Mesenchymal stem cell (in vitro differentiated cells and primary cell): ENCODE measurements around the gene HOXD4.

Source experiments
- DNase-seq: peaks from one replicate; pipeline ENCODE4 v3.0.0-alpha.2; 2013
- H2AFZ ChIP-seq: one replicate; pipeline ENCODE4 v1.6.1; 2013; ENCODE audit warnings: low read depth, mild to moderate bottlenecking, control low read depth, inconsistent platforms, low read length, moderate library complexity
- H2AK5ac ChIP-seq: 2 replicates; pipeline ENCODE4 v1.6.1; 2013; ENCODE audit warnings: low read length, moderate library complexity, mild to moderate bottlenecking, inconsistent platforms; ENCODE audit not compliant: severe bottlenecking
- H2BK120ac ChIP-seq: one replicate; pipeline ENCODE4 v1.6.1; 2013; ENCODE audit warnings: low read depth, mild to moderate bottlenecking, inconsistent platforms, low read length, moderate library complexity
- H2BK12ac ChIP-seq, 2 experiments: one replicate each; pipeline ENCODE4 v1.6.1; 2013; ENCODE audit warnings: inconsistent platforms in 2 of 2, low read length in 2 of 2, mild to moderate bottlenecking in 2 of 2, moderate library complexity in 2 of 2, control low read depth in 1 of 2
- H2BK15ac ChIP-seq: one replicate; pipeline ENCODE4 v1.6.1; 2013; ENCODE audit warnings: mild to moderate bottlenecking, low read depth, inconsistent platforms; ENCODE audit not compliant: poor library complexity, severe bottlenecking
- H2BK5ac ChIP-seq: 2 replicates; pipeline ENCODE4 v1.6.1; 2013; ENCODE audit warnings: low read depth, mild to moderate bottlenecking, low read length, control low read depth, inconsistent platforms; ENCODE audit not compliant: poor library complexity, severe bottlenecking
- H3K14ac ChIP-seq, 2 experiments: one replicate each; pipeline ENCODE4 v1.6.1; 2013; ENCODE audit warnings: inconsistent platforms in 2 of 2, low read length in 2 of 2, control low read depth in 1 of 2, mild to moderate bottlenecking in 1 of 2, moderate library complexity in 1 of 2
- H3K18ac ChIP-seq, 2 experiments: one replicate each; pipeline ENCODE4 v1.6.1; 2013; ENCODE audit warnings: inconsistent platforms in 2 of 2, low read length in 2 of 2, control low read depth in 1 of 2, low read depth in 1 of 2, mild to moderate bottlenecking in 1 of 2
- H3K23ac ChIP-seq, 2 experiments: one replicate each; pipeline ENCODE4 v1.6.1; 2013; ENCODE audit warnings: inconsistent platforms in 2 of 2, low read length in 2 of 2, mild to moderate bottlenecking in 2 of 2, moderate library complexity in 2 of 2, control low read depth in 1 of 2
- H3K27ac ChIP-seq: 2 replicates; pipeline ENCODE4 v1.5.1; 2013; ENCODE audit warnings: mild to moderate bottlenecking, moderate library complexity, low read length, control low read depth, inconsistent platforms; ENCODE audit not compliant: poor library complexity, severe bottlenecking
- H3K27me3 ChIP-seq, 2 experiments: 2 replicates each; pipeline versions ENCODE4 v1.6.1 to v1.7.0; 2013; ENCODE audit warnings: low read length in 2 of 2, mild to moderate bottlenecking in 2 of 2, moderate library complexity in 2 of 2, control low read depth in 1 of 2, inconsistent platforms in 1 of 2; ENCODE audit not compliant: control insufficient read depth in 1 of 2, insufficient read depth in 1 of 2
- H3K36me3 ChIP-seq, 2 experiments: 2 replicates each; pipeline versions ENCODE4 v1.6.1 to v1.7.0; 2013; ENCODE audit warnings: low read length in 2 of 2, control low read depth in 1 of 2, inconsistent platforms in 1 of 2, low read depth in 1 of 2, mild to moderate bottlenecking in 1 of 2; ENCODE audit not compliant: insufficient read depth in 2 of 2, control insufficient read depth in 1 of 2
- H3K4ac ChIP-seq, 2 experiments: one replicate each; pipeline ENCODE4 v1.6.1; 2013; ENCODE audit warnings: inconsistent platforms in 2 of 2, low read length in 2 of 2, mild to moderate bottlenecking in 2 of 2, moderate library complexity in 2 of 2, control low read depth in 1 of 2, low read depth in 1 of 2
- H3K4me1 ChIP-seq: 2 replicates; pipeline ENCODE4 v1.6.1; 2013; ENCODE audit warnings: low read depth, low read length, control low read depth; ENCODE audit not compliant: control insufficient read depth, insufficient read depth
- H3K4me2 ChIP-seq: 2 replicates; pipeline ENCODE4 v1.6.1; 2013; ENCODE audit warnings: low read length, mild to moderate bottlenecking, inconsistent platforms; ENCODE audit not compliant: poor library complexity, severe bottlenecking
- H3K4me3 ChIP-seq, 2 experiments: 2 replicates each; pipeline versions ENCODE4 v1.5.1 to v1.7.0; 2013; ENCODE audit warnings: low read length in 2 of 2, mild to moderate bottlenecking in 2 of 2, control low read depth in 1 of 2, low read depth in 1 of 2; ENCODE audit not compliant: insufficient read depth in 1 of 2
- H3K79me1 ChIP-seq: replicated peaks from 2 replicates; pipeline ENCODE4 v1.6.1; 2013; ENCODE audit warnings: mild to moderate bottlenecking, control low read depth, low read length, inconsistent platforms; ENCODE audit not compliant: poor library complexity, severe bottlenecking
- H3K9ac ChIP-seq: 2 replicates; pipeline ENCODE4 v1.7.0; 2013; ENCODE audit warnings: mild to moderate bottlenecking, low read length, moderate library complexity
- H3K9me3 ChIP-seq: 2 replicates; pipeline ENCODE4 v1.7.0; 2013; ENCODE audit warnings: mild to moderate bottlenecking, low read length; ENCODE audit not compliant: control insufficient read depth
- H4K8ac ChIP-seq: one replicate; pipeline ENCODE4 v1.6.1; 2013; ENCODE audit warnings: inconsistent platforms, mild to moderate bottlenecking, low read length, moderate library complexity
- H4K91ac ChIP-seq: one replicate; pipeline ENCODE4 v1.6.1; 2013; ENCODE audit warnings: mild to moderate bottlenecking, low read length, inconsistent platforms
- WGBS: methylation state at CpG from one replicate; pipeline ENCODE4 v1.1.7; 2013; ENCODE audit warnings: mixed read lengths; 5-methylcytosine and 5-hydroxymethylcytosine counted together

The HOXD4 gene

DNA sequence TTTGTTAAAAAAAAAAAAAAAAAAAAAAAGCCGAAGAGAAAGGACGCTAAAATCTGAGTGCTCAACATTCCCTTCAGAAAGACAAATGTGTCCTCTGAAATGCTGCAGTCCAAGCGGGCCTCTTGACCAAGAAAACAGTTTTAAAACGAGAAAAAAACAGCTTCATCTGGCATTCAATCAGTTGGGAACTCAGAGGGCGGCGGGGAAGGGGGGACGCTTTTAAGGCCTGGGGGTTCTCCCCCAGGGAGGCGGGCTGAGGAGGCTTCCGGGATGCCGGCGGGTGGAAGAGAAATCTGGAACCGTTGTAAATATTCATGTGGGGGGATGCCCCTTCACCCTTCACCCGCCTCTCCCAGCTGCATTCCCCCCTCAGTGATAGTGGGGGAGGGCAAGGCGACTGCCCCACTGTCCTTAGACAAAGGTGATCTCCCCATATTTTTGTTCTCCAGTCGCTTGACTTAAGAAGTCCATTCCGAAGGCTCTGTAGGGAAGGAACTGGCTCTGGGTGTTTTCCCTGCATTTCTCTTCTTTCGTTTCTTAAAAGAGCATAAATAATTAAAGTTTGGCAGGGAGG lies 47.5 kb upstream of the HOXD4 start:
- H2AFZ ChIP-seq = no peak overlapping the region
- H3K4me2 ChIP-seq = no peak overlapping the region
- H2BK12ac ChIP-seq = no peak overlapping the region
- 3% methylated on average over 9 of the region's 17 CpGs for WGBS
- H3K18ac ChIP-seq = no peak overlapping the region
- no peak overlapping the region for H2BK15ac ChIP-seq
- H3K4me1 ChIP-seq = peaks cover 26% of the 10 kb centered on the region
- no peak overlapping the region for H2BK5ac ChIP-seq
- peaks cover 90 to 93% of the 10 kb centered on the region in 2 experiments for H3K27me3 ChIP-seq
- no peaks in the 10 kb centered on the region for H3K36me3 ChIP-seq
- no peak overlapping the region for H3K23ac ChIP-seq
- H3K14ac ChIP-seq = no peak overlapping the region
- H2AK5ac ChIP-seq = no peak overlapping the region
- H2BK120ac ChIP-seq = no peak overlapping the region
- no peak overlapping the region for H4K91ac ChIP-seq
- H4K8ac ChIP-seq = no peak overlapping the region
- H3K9ac ChIP-seq = no peak overlapping the region
- peak overlapping the region in 1 of 2 experiments; percentile 67 for H3K4me3 ChIP-seq
- DNase-seq = no peak
- H3K9me3 ChIP-seq = no peaks in the 10 kb centered on the region
- H3K79me1 ChIP-seq = no peaks in the 10 kb centered on the region
- H3K27ac ChIP-seq = no peak overlapping the region
- no peak overlapping the region for H3K4ac ChIP-seq

DNA sequence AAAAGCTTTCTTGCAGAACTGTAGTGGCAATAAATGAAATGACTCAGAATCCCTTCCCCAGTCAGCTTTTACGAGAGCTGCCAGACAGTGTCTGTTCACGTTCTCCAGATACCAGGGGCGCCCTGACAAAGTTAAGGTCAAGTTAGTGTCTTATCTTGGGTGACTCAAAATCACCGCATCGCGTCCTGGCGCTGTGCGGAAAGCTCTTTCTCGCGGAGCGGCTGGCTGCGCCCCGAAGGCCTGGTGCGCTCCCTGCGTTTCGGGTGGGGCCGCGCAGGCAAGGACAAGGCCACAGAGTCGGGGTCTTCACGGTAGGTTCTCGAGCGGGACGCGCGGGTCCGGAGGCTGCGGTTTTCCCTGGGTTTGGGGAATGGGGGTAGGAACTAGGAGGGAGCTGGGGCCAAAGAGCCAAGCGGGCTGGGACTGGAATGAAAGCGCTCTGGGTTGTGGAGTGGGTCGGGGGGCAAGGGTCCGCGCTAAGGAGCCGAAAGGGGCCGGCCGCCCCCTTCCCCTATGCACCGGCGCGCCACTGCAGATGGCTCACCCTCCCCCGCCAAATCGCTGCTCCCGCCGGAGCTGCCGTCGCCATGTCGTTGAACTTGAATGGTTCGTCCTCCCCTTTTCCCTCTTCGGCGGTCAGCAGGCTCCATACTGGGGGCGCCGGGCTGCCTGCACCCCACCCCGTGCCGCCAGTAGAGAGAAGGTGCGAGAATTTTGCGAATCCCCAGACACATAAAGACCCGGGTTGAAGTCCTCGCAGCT lies 46.9 kb upstream of the HOXD4 start:
- Histone ChIP-seq H3K4me2 (no peak overlapping the region), H3K9me3 (no peaks in the 10 kb centered on the region), H3K23ac (no peak overlapping the region), H2BK15ac (no peak overlapping the region), H3K4me1 (peaks cover 26% of the 10 kb centered on the region), H3K18ac (no peak overlapping the region), H3K36me3 (no peaks in the 10 kb centered on the region), H3K27ac (no peak overlapping the region), H4K8ac (no peak overlapping the region), H2AFZ (no peak overlapping the region), H3K9ac (peak overlapping the region; percentile 11), H2BK120ac (no peak overlapping the region), H3K4ac (no peak overlapping the region), H2AK5ac (no peak overlapping the region), H3K27me3 (peaks cover 90 to 93% of the 10 kb centered on the region in 2 experiments), H2BK5ac (no peak overlapping the region), H3K4me3 (peak overlapping the region in 1 of 2 experiments; percentile 67), H3K14ac (no peak overlapping the region), H2BK12ac (no peak overlapping the region), H4K91ac (no peak overlapping the region), H3K79me1 (no peaks in the 10 kb centered on the region)
- under 1% methylated on average over 56 of the region's 56 CpGs for WGBS
- DNase-seq = peak; percentile 50

DNA sequence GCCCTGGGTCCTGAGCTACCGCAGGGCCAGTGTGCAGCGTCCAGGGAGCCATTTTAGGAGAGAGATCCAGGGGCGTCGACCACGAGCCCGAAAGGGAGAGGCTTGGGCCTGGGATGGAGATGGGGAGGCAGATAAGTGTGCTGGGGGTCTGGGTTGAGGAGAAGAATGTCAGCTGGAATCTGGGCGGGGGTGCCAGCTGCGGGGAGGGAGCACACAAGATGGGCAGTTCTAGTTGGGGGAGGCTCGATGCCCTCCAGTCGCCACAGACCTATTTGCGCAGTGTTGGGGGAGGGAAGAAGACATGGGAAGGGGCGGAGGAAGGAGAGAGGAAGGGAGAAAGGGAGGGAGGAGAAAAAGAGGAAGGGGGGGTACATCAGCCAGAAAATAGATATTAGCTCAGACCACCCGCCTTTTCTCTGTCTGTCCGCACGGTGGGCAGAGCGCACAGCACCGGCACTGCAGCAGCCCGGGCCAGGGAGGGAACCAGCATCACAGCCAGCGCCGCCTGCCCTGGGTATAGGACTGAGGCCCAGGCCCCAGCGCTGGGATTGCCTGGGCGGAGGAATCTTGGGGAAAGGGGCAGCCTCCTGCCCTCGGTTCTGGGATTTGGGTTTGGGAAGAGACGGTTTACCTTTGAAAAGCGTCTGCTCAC lies 46.1 kb upstream of the HOXD4 start:
- peak overlapping the region in 1 of 2 experiments; percentile 67 for H3K4me3 ChIP-seq
- no peak overlapping the region for H2BK5ac ChIP-seq

More for the DNA sequence above, 46.1 kb upstream of the HOXD4 start:
- H2BK15ac ChIP-seq = no peak overlapping the region
- no peak overlapping the region for H3K27ac ChIP-seq
- H3K18ac ChIP-seq = no peak overlapping the region
- H3K4me1 ChIP-seq = peaks cover 22% of the 10 kb centered on the region
- no peak overlapping the region for H4K91ac ChIP-seq
- no peak overlapping the region for H3K4ac ChIP-seq
- no peak overlapping the region for H3K4me2 ChIP-seq
- no peaks in the 10 kb centered on the region for H3K79me1 ChIP-seq
- peak overlapping the region in 1 of 2 experiments; percentile 26 for H3K23ac ChIP-seq
- no peak overlapping the region for H3K9ac ChIP-seq
- no peak overlapping the region for H3K14ac ChIP-seq
- peaks cover 90 to 93% of the 10 kb centered on the region in 2 experiments for H3K27me3 ChIP-seq
- H2AK5ac ChIP-seq = no peak overlapping the region
- no peaks in the 10 kb centered on the region for H3K36me3 ChIP-seq
- H2BK120ac ChIP-seq = no peak overlapping the region
- DNase-seq = no peak
- no peaks in the 10 kb centered on the region for H3K9me3 ChIP-seq
- WGBS = 2% methylated on average over 25 of the region's 25 CpGs
- H4K8ac ChIP-seq = no peak overlapping the region
- H2AFZ ChIP-seq = no peak overlapping the region
- no peak overlapping the region for H2BK12ac ChIP-seq
